C4-2B (cell line): ENCODE results near the gene WT1.

ENCODE experiments used
- CTCF ChIP-seq: fragments of 450-650 bp; conservative IDR thresholded peaks from 2 replicates; pipeline ENCODE4 v1.5.1; 2017; ENCODE audit warnings: mild to moderate bottlenecking
- ZFX ChIP-seq: fragments of 450-650 bp; IDR thresholded peaks from 2 replicates; pipeline ENCODE4 v1.6.1; 2017

DNA sequence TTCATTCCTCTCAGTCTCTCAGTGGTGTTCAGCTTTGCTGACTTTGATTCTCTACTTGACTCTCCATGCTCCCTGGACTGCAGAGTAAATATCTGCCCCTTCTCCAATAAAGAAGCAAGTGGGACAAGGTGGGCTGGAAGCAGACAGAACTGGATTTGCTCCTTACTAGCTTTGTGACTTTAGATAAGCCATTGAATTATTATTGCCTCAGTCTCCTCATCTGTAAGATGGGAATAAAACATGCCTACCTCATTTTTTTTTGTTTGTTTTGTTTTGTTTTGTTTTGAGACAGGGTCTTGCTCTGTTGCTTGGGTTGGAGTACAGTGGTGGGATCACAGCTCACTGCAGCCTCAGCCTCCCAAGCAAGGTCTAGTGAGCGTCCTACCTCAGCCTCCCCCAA lies 44.6 kb downstream of the WT1 start:
- no peak for TF ChIP-seq CTCF
- TF ChIP-seq ZFX = no peak
